Measurements from ENCODE around the gene EPHB1.

The EPHB1 gene

DNA sequence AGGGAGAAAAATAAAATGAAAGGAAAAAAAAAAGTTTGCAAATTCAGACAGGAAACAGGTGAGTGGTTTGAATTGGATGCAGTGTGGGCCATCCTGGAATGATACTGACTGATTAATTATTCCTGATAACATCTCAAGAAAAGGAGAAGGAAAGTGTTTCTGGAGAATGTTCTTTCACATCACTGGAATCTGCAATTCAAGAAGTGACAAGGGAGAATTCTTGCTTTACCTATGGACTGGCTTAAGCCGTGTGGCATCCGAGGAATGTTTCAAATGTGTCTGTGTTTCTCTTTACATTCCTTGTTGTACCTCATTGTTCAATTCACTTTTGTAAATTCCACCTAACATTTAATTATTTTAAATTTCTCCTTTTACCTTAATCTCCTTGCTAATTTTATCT, 465.0 kb downstream of the EPHB1 start:
- no peak for DNase-seq (ENCODE audit: low read depth)

DNA sequence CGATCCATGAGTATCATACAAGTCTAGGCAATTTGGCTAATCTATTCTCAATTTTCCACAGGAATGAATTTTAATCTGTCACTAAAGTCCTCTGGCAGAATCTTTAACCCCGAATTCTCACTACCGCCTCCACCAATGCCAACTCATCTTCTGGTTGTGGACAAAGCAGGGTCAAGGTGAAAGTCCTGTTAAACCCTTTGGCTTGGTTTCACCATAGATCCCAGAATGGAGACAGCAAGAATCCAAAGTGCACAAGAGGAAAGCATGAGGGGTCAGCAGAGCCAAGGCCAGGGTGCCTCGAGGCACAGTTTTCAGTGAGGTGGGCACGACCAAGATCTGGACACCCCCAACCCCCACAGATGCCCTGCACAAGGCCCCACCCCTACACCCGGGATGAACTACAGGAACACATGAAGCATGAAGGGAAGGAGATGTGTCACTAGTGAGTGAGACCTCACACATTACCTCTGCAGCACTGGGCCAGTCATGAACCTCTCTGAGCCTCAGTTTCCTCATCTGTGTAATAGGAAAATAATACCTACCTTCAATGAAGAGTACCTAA, 466.2 kb downstream of the EPHB1 start:
- no peak for DNase-seq (ENCODE audit: low read depth)

DNA sequence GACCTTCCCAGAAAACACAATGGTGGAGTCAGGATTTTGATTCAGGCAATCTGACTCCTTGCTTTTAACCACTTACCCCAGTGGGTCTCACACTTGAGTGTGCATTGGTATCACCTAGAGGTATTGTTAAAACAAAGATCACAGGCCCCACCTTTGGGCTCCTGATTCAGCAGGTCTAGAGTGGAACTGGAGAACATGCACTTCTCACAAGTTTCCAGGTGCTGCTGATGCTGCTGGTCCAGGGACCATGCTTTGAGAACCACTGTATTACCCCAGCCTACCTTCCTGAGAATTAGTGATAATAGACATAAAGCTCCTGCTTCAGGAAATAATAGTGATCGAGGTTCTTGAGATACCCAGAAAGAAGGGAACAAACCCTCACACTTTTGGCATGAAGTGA, 466.9 kb downstream of the EPHB1 start:
- DNase-seq (ENCODE audit: low read depth): no peak

DNA sequence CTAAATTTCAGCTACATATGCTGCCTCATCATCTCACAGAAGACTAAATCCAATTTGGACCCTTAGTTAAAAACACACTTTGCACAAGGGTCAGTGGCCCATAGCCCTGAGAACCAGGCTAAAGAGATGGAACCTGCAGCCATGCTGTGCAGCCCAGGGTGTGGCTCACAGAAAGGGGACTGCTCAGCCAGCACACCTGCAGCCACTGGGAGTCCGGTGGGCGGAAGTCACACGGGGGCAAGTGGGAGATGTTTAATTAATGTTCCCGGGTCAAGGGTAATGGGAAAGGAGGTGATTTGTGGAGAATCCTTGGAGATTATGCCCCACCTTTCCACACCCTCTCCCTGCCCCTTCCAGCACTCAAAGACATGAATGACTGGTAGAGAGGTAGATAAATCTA, 467.4 kb downstream of the EPHB1 start:
- no peak for DNase-seq (ENCODE audit: low read depth)

DNA sequence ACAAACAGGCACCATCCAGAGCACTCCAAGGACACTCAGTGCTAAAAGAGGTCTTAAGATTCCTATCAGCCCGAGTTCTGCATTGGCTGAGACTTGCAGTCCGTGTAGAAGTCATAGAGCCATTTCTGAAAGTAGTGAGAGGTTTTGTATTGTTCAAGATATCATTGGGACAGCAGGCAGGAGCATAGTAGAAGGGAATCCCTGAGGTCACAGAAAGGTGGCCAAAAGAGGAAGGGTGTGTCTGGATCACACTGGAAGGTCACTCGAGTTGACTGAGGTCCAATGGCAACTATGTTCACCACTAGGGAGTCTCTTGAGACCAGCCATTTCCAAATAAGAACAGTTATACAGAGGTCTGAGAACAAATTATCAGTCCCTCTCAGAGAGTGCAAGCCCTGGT, 468.3 kb downstream of the EPHB1 start:
- no peak for DNase-seq (ENCODE audit: low read depth)

DNA sequence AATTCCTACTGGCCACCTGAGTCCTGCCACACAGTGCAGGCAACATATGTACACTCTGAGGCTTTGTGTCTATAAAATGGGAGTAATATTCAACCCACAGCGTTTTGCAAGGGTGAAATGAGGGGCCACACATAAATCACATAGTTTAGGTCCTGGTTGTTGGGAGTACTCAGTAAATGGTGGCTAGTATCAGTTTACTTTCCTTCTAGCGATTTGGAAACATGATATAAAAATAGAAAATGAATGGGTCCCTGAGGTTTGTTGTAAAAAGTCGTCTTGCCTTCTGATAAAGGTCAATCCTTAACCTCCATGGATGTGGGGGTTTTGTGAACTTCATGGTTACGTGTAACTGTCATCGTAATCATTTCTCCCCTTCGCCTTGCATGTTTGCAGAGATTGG, 472.4 kb downstream of the EPHB1 start:
- DNase-seq (ENCODE audit: low read depth): no peak

DNA sequence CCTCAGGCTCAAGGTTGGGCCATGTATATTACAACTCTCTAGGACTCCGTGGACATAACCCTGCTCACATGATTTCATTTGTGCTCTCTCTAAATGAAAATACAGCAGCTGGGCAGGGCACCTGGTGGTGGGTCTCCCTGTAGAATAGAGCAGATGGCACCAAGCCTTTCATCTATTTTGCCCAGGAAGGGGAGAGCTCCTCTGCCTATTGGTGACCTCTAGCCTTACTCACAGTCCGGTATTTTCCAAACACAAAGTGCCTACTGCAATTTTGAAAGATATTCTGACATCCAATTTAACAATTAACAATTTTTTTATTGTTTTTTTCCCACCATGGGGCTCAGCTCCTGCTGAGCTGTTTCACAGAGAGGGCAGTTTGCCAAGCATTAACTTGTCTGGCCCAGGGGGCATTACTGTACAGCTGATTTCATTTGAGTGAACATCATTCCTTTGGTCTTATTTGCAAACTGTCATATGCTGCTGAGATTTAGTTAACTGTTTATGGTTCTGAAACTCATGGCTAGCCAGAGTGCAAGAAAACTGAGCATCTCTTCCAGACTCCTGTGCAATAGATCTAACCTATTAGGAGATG, 474.0 kb downstream of the EPHB1 start:
- no peak for DNase-seq (ENCODE audit: low read depth)

DNA sequence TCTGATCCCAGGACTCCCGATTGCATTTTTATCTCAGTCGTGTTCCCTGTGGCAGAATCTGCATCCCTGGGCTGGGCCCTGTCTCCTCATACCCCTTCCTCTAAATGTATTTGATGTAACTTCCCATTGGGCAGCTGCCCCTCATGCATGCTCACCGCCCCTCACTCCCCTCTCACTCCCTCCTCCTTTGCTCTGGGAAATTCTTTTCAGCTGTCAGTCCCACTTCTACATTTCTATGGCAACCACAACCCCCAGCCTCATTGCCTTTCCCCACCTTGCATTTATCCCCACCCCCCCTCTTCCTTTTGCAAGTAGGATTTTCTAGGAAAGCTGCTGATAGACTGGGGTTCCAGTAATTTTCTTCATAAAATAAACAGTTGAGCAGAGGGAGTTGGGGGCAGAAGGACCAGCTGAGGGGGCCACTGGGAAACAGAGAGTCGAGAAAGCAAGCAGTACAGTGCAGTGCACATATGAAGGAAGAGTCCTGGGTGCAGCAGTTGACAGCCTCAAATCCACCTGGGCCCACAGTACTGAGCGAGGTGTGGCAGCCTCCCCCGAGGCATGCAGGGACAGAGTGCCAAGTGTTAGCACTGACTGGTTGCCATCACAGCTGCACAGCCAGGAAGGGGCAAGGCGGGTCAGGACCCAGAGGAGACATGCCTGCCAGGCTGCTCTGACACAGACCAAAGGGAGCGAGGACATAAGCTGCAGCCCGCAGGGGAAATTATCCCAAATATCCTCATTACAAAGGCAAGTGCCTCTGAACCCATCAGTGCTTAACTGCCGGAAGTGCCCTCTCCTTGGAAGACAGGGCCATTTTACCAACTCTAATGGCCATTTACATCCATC, 476.3 kb downstream of the EPHB1 start:
- no peak for DNase-seq (ENCODE audit: low read depth)

DNA sequence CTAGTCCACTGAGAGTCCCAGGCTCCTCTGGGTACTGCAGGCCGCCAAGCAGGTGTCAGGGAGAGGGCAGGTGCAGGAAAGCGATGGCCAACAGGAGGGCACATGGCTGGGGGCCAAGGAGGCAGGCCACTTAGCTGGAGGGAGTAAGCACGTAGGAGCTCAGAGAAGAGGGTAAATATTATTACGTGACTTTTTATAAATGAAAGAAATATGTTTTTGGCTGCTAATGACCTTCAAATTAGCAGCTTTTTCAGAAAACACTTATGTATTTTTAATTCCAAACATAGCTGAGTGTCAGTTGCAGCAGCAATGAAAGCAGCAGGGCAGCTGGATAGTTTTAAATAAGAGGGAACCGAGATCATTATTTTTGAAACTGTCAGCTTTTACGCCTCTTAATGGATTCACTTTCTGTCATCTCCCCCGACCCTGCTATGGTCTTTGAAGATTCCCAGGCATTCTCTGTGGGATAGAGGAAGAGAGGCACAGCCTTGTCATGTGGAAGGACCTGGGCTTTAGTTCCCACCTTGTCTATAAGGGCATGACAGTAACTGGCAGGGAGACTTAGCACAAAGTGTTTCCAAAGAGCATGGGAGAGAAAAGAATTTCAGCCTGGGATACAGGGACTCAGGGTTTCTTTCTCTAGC, 477.1 kb downstream of the EPHB1 start:
- DNase-seq (ENCODE audit: low read depth): no peak

DNA sequence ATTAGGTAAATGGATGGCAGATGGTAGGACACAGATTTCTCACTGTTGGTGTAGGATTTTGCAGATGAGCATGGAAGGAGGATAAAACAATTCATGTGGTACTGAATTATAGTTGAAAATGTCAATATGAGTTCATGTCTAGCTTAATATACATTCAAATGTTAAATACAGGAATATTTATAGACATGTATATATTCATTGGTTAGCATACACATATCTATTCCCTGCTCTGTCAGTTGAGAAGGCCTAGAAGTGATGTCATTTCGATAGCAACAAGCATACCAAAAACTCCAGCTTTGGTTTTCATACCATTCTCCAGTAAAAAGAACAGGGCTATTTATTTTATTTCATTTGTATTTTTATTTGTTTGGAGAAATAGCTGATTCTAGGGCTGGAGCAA, 497.1 kb downstream of the EPHB1 start:
- no peak for DNase-seq (ENCODE audit: low read depth)

DNA sequence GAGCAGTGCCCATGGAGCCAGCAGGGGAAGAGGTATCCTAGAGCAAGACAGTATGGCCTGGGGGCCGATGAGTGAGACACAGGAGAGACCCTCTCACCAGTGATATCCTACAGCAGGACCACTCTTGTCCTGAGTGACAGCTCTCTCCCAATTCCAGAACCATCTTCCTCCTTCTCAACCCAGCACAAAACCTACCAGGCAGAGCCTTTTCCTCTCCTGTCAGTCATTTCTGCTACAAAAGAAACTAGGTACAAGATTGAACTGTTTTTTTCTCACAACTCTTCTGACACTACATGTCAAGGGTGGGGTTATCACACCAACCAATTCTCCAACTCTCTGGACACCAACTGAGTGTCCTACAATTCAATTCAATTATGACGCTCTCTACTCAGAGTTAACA, 506.6 kb downstream of the EPHB1 start:
- DNase-seq (ENCODE audit: low read depth): no peak

DNA sequence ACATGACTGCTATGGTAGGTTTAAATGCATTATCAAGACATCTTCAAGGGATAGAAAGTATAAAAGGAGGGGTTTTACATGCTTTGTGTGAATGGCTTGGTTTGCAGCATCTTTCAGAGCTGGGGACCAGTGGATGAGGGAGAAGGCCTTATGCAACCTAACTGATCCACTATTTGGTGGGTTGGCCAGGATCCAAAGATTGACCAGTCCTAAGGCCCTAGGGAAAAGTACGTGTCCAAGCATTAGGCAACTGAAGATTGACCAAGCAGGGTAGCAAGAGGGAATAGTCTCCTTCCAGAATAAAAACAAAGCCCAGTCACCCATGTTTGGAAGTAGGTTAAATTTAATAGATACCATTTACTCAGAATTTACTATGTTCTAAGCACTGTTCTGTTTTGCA, 509.3 kb downstream of the EPHB1 start:
- DNase-seq (ENCODE audit: low read depth): no peak
